ENCODE measurements around the gene MAP3K15.

The MAP3K15 gene

DNA sequence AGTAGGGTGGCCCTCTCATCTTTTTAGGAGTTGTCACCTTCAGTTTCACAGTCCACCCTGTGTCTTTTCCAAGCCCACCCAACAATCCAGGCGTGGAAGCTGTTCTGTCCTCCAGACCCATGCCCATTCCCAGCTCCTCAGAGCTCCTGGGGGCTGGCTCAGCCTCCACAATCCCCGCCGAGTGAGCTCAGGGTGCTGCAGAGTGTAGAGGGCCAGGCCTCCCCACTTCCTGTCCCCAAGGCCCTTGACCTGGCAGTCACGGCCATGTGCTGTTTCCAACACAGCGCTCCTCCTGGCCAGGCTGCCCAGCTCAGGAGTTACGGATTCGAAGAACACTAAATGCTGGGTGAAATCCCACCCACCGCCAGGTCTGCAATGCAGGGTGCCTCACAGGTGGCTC lies 139.8 kb downstream of the MAP3K15 start:
- Histone ChIP-seq H3K79me2 (ENCODE audit: insufficient read depth, low read length) (no peaks in the 10 kb centered on the region), H3K27me3 (ENCODE audit: insufficient read depth, low read length) (no peaks in the 10 kb centered on the region), H3K9me2 (ENCODE audit: low read depth, low read length) (no peaks in the 10 kb centered on the region), H4K20me1 (ENCODE audit: insufficient read depth, low read length) (no peaks in the 10 kb centered on the region), H2AFZ (ENCODE audit: low read length) (no peak overlapping the region), H3K27ac (ENCODE audit: low read depth, low read length, poor library complexity, severe bottlenecking) (no peak overlapping the region), H3K9me3 (ENCODE audit: low read length) (no peaks in the 10 kb centered on the region), H3K4me3 (ENCODE audit: low read depth, low read length, poor library complexity, severe bottlenecking) (no peak overlapping the region), H3K9ac (ENCODE audit: low read length) (no peak overlapping the region), H3F3A (ENCODE audit: insufficient read depth, low read length) (no peaks in the 10 kb centered on the region), H3K4me1 (ENCODE audit: insufficient read depth, low read length, severe bottlenecking) (no peaks in the 10 kb centered on the region), H3K36me3 (ENCODE audit: insufficient read depth, low read length) (no peaks in the 10 kb centered on the region), H3K4me2 (ENCODE audit: low read length) (no peak overlapping the region)
- no peak for TF ChIP-seq EZH2 (IDR thresholded peaks at IDR 0.05; ENCODE audit: borderline replicate concordance, low read length)

- no peak overlapping the region for H3K27ac ChIP-seq (ENCODE audit: low read depth, low read length, poor library complexity, severe bottlenecking)
- H2AFZ ChIP-seq (ENCODE audit: low read length) = no peak overlapping the region
- no peaks in the 10 kb centered on the region for H3K36me3 ChIP-seq (ENCODE audit: insufficient read depth, low read length)
- H3K9me3 ChIP-seq (ENCODE audit: low read length) = no peaks in the 10 kb centered on the region
- no peaks in the 10 kb centered on the region for H3K27me3 ChIP-seq (ENCODE audit: insufficient read depth, low read length)
- H3K9me2 ChIP-seq (ENCODE audit: low read depth, low read length) = no peaks in the 10 kb centered on the region
- no peak overlapping the region for H3K9ac ChIP-seq (ENCODE audit: low read length)
- no peaks in the 10 kb centered on the region for H4K20me1 ChIP-seq (ENCODE audit: insufficient read depth, low read length)
- TF ChIP-seq, protein P1, sequence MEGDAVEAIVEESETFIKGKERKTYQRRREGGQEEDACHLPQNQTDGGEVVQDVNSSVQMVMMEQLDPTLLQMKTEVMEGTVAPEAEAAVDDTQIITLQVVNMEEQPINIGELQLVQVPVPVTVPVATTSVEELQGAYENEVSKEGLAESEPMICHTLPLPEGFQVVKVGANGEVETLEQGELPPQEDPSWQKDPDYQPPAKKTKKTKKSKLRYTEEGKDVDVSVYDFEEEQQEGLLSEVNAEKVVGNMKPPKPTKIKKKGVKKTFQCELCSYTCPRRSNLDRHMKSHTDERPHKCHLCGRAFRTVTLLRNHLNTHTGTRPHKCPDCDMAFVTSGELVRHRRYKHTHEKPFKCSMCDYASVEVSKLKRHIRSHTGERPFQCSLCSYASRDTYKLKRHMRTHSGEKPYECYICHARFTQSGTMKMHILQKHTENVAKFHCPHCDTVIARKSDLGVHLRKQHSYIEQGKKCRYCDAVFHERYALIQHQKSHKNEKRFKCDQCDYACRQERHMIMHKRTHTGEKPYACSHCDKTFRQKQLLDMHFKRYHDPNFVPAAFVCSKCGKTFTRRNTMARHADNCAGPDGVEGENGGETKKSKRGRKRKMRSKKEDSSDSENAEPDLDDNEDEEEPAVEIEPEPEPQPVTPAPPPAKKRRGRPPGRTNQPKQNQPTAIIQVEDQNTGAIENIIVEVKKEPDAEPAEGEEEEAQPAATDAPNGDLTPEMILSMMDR (IDR thresholded peaks at IDR 0.05; ENCODE audit: low read length) = no peak
- TF ChIP-seq EZH2 (IDR thresholded peaks at IDR 0.05; ENCODE audit: borderline replicate concordance, low read length) = no peak
- H3K4me1 ChIP-seq (ENCODE audit: insufficient read depth, low read length, severe bottlenecking) = no peaks in the 10 kb centered on the region
- H3F3A ChIP-seq (ENCODE audit: insufficient read depth, low read length) = no peaks in the 10 kb centered on the region
- no peaks in the 10 kb centered on the region for H3K79me2 ChIP-seq (ENCODE audit: insufficient read depth, low read length)
- H3K4me3 ChIP-seq (ENCODE audit: low read depth, low read length, poor library complexity, severe bottlenecking) = no peak overlapping the region
- no peak overlapping the region for H3K4me2 ChIP-seq (ENCODE audit: low read length)
These were observed 141.9 kb downstream of the MAP3K15 start for GRCh38 chrX:19373351-19373891.

- Histone ChIP-seq H4K20me1 (ENCODE audit: insufficient read depth, low read length) (no peaks in the 10 kb centered on the region), H3K4me1 (ENCODE audit: insufficient read depth, low read length, severe bottlenecking) (no peaks in the 10 kb centered on the region), H3K9me2 (ENCODE audit: low read depth, low read length) (no peaks in the 10 kb centered on the region), H3F3A (ENCODE audit: insufficient read depth, low read length) (no peaks in the 10 kb centered on the region), H3K27ac (ENCODE audit: low read depth, low read length, poor library complexity, severe bottlenecking) (no peak overlapping the region), H3K4me2 (ENCODE audit: low read length) (no peak overlapping the region; the same call in 1 of the 2 replicates), H3K36me3 (ENCODE audit: insufficient read depth, low read length) (no peaks in the 10 kb centered on the region), H3K9me3 (ENCODE audit: low read length) (no peaks in the 10 kb centered on the region), H3K9ac (ENCODE audit: low read length) (no peak overlapping the region), H3K79me2 (ENCODE audit: insufficient read depth, low read length) (no peaks in the 10 kb centered on the region), H3K4me3 (ENCODE audit: low read depth, low read length, poor library complexity, severe bottlenecking) (no peak overlapping the region), H3K27me3 (ENCODE audit: insufficient read depth, low read length) (no peaks in the 10 kb centered on the region), H2AFZ (ENCODE audit: low read length) (no peak overlapping the region)
- TF ChIP-seq, protein P1 (IDR thresholded peaks at IDR 0.05; ENCODE audit: low read length) = no peak
These were observed 142.6 kb downstream of the MAP3K15 start for GRCh38 chrX:19372547-19373331.

Data from OCI-LY1 (cell line).